ENCODE measurements around the gene SLC24A4.

- no peak for TF ChIP-seq EP300 (IDR thresholded peaks at IDR 0.05)
- TF ChIP-seq, protein P1, sequence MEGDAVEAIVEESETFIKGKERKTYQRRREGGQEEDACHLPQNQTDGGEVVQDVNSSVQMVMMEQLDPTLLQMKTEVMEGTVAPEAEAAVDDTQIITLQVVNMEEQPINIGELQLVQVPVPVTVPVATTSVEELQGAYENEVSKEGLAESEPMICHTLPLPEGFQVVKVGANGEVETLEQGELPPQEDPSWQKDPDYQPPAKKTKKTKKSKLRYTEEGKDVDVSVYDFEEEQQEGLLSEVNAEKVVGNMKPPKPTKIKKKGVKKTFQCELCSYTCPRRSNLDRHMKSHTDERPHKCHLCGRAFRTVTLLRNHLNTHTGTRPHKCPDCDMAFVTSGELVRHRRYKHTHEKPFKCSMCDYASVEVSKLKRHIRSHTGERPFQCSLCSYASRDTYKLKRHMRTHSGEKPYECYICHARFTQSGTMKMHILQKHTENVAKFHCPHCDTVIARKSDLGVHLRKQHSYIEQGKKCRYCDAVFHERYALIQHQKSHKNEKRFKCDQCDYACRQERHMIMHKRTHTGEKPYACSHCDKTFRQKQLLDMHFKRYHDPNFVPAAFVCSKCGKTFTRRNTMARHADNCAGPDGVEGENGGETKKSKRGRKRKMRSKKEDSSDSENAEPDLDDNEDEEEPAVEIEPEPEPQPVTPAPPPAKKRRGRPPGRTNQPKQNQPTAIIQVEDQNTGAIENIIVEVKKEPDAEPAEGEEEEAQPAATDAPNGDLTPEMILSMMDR (IDR thresholded peaks at IDR 0.05), result no peak
These were observed 81.5 kb downstream of the SLC24A4 start for GRCh38 chr14:92404421-92404820.

All from upper lobe of left lung (tissue), 4 donors.